SK-N-SH treated with all-trans-retinoic acid at 6 μM for 48 hours (cell line): ENCODE data around the gene GTF3A.

Source experiments
- ATAC-seq: fragments of 200-7000 bp; cut with Tn5 transposase; 3 replicates; pipeline ENCODE4 v1.9.1; 2020; ENCODE audit warnings: mild to moderate bottlenecking, moderate library complexity
- ARNTL ChIP-seq: fragments of 450-650 bp; formaldehyde crosslinking; IDR thresholded peaks from 2 replicates; pipeline ENCODE4 v1.5.0; 2020; ENCODE audit warnings: low read depth, mild to moderate bottlenecking, moderate library complexity, borderline replicate concordance
- BACH2 ChIP-seq: fragments of 250-450 bp; sonication (Bioruptor Pico); IDR thresholded peaks from 2 replicates; pipeline ENCODE4 v1.9.0; 2021; ENCODE audit warnings: mild to moderate bottlenecking, borderline replicate concordance
- CSDC2 ChIP-seq: fragments of 250-450 bp; sonication (Bioruptor Pico); IDR thresholded peaks from 2 replicates; pipeline ENCODE4 v1.5.0; 2020; ENCODE audit warnings: mild to moderate bottlenecking, moderate library complexity
- CSRNP3 ChIP-seq: fragments of 250-450 bp; sonication (Bioruptor Pico); IDR thresholded peaks from 2 replicates; pipeline ENCODE4 v1.5.1; 2021; ENCODE audit warnings: mild to moderate bottlenecking, moderate library complexity
- ISL1 ChIP-seq: fragments of 250-450 bp; sonication (Bioruptor Pico); IDR thresholded peaks from 2 replicates; pipeline ENCODE4 v2.1.2; 2022; ENCODE audit warnings: mild to moderate bottlenecking, moderate library complexity
- OSR1 ChIP-seq: fragments of 250-450 bp; sonication (Bioruptor Pico); IDR thresholded peaks from 2 replicates; pipeline ENCODE4 v1.8.0; 2022; ENCODE audit warnings: moderate library complexity, mild to moderate bottlenecking, inconsistent platforms
- POU6F1 ChIP-seq: fragments of 250-450 bp; sonication (Bioruptor Pico); IDR thresholded peaks from 2 replicates; pipeline ENCODE4 v1.8.0; 2021; ENCODE audit warnings: low read depth, mild to moderate bottlenecking, moderate library complexity, borderline replicate concordance
- PPARA ChIP-seq: fragments of 250-450 bp; sonication (Bioruptor Pico); IDR thresholded peaks from 2 replicates; pipeline ENCODE4 v1.5.0; 2020; ENCODE audit warnings: mild to moderate bottlenecking, borderline replicate concordance
- RARB ChIP-seq: fragments of 250-450 bp; sonication (Bioruptor Pico); IDR thresholded peaks from 2 replicates; pipeline ENCODE4 v1.8.0; 2021; ENCODE audit warnings: mild to moderate bottlenecking, moderate library complexity
- SNAI2 ChIP-seq: fragments of 250-450 bp; sonication (Bioruptor Pico); IDR thresholded peaks from 2 replicates; pipeline ENCODE4 v1.5.0; 2020; ENCODE audit warnings: mild to moderate bottlenecking, moderate library complexity
- TCF4 ChIP-seq: fragments of 250-450 bp; sonication (Bioruptor Pico); IDR thresholded peaks from 2 replicates; pipeline ENCODE4 v1.8.0; 2021; ENCODE audit warnings: mild to moderate bottlenecking, moderate library complexity, borderline replicate concordance
- TSHZ2 ChIP-seq: fragments of 250-450 bp; sonication (Bioruptor Pico); IDR thresholded peaks from 2 replicates; pipeline ENCODE4 v1.5.0; 2020; ENCODE audit warnings: mild to moderate bottlenecking, moderate library complexity
- ZC3H10 ChIP-seq: fragments of 250-450 bp; sonication (Bioruptor Pico); IDR thresholded peaks from 2 replicates; pipeline ENCODE4 v1.5.1; 2021; ENCODE audit warnings: mild to moderate bottlenecking, moderate library complexity
- ZFP3 ChIP-seq: fragments of 250-450 bp; sonication (Bioruptor Pico); IDR thresholded peaks from 2 replicates; pipeline ENCODE4 v1.5.0; 2020; ENCODE audit warnings: mild to moderate bottlenecking, moderate library complexity
- ZFP30 ChIP-seq: fragments of 450-650 bp; formaldehyde crosslinking; IDR thresholded peaks from 2 replicates; pipeline ENCODE4 v1.5.0; 2022; ENCODE audit warnings: mild to moderate bottlenecking, moderate library complexity
- ZNF565 ChIP-seq: fragments of 450-650 bp; formaldehyde crosslinking; conservative IDR thresholded peaks from 2 replicates; pipeline ENCODE4 v1.5.0; 2020; ENCODE audit warnings: low read depth, mild to moderate bottlenecking, moderate library complexity
- ZNF70 ChIP-seq: fragments of 450-650 bp; formaldehyde crosslinking; IDR thresholded peaks from 2 replicates; pipeline ENCODE4 v1.5.0; 2020; ENCODE audit warnings: mild to moderate bottlenecking, moderate library complexity
- ZNF8 ChIP-seq: fragments of 450-650 bp; formaldehyde crosslinking; IDR thresholded peaks from 2 replicates; pipeline ENCODE4 v1.5.0; 2020; ENCODE audit warnings: mild to moderate bottlenecking, moderate library complexity
- TF ChIP-seq, protein P1 (sequence below): fragments of 250-450 bp; sonication (Bioruptor Pico); IDR thresholded peaks from 2 replicates; pipeline ENCODE4 v1.8.0; 2020; ENCODE audit warnings: mild to moderate bottlenecking, moderate library complexity, borderline replicate concordance
- TF ChIP-seq, protein P2 (sequence below): fragments of 250-450 bp; sonication (Bioruptor Pico); IDR thresholded peaks from 2 replicates; pipeline ENCODE4 v1.5.1; 2020; ENCODE audit warnings: low read depth, mild to moderate bottlenecking, moderate library complexity

Gene GTF3A

GRCh38 chr13:27383104-27383921 is 41.1 kb upstream of the GTF3A start:
- ATAC-seq: no peak
- no peak for TF ChIP-seq ZFP30 (CRISPR knock-in tag)
- TF ChIP-seq PPARA (CRISPR knock-in tag): no peak
- no peak for TF ChIP-seq BACH2
- no peak for TF ChIP-seq ARNTL (CRISPR knock-in tag)
- TF ChIP-seq RARB (CRISPR knock-in tag): no peak
- TF ChIP-seq ZNF70: no peak
- no peak for TF ChIP-seq POU6F1 (CRISPR knock-in tag)
- no peak for TF ChIP-seq ZFP3 (CRISPR knock-in tag)
- TF ChIP-seq CSDC2 (CRISPR knock-in tag): no peak
- no peak for TF ChIP-seq ZNF8 (CRISPR knock-in tag)
- no peak for TF ChIP-seq ZNF565 (CRISPR knock-in tag)

DNA sequence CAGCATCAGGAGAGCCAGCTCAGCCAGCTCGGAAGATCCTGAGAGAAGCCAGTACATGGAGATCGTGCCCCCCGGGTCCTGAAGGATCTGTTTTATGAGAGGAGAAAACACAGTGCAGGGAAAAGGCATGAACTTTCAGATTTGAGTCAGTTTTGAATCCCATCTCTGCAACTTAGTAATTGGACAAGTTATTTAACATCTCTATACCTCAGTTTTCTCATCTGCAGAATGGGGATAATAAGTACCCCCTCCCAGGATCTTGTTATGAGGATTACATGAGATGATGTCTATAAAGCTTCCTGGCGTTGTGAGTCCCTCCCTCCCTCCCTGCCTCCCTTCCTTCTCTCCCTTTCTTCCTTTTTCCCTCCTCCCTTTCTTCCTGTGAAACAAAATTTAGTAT is 40.1 kb upstream of the GTF3A start:
- ATAC-seq: no peak
- no peak for TF ChIP-seq ZC3H10 (CRISPR knock-in tag)

GRCh38 chr13:27388241-27388640 is 36.2 kb upstream of the GTF3A start:
- TF ChIP-seq, protein P1, sequence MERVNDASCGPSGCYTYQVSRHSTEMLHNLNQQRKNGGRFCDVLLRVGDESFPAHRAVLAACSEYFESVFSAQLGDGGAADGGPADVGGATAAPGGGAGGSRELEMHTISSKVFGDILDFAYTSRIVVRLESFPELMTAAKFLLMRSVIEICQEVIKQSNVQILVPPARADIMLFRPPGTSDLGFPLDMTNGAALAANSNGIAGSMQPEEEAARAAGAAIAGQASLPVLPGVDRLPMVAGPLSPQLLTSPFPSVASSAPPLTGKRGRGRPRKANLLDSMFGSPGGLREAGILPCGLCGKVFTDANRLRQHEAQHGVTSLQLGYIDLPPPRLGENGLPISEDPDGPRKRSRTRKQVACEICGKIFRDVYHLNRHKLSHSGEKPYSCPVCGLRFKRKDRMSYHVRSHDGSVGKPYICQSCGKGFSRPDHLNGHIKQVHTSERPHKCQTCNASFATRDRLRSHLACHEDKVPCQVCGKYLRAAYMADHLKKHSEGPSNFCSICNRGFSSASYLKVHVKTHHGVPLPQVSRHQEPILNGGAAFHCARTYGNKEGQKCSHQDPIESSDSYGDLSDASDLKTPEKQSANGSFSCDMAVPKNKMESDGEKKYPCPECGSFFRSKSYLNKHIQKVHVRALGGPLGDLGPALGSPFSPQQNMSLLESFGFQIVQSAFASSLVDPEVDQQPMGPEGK (CRISPR knock-in tag): no peak
- TF ChIP-seq ZC3H10 (CRISPR knock-in tag) (no peak), SNAI2 (no peak), ARNTL (CRISPR knock-in tag) (no peak), BACH2 (no peak), POU6F1 (CRISPR knock-in tag) (no peak), TCF4 (no peak), CSRNP3 (CRISPR knock-in tag) (no peak), ZFP3 (CRISPR knock-in tag) (no peak), TSHZ2 (CRISPR knock-in tag) (no peak), CSDC2 (CRISPR knock-in tag) (no peak), ZNF565 (CRISPR knock-in tag) (no peak), OSR1 (CRISPR knock-in tag) (no peak), ISL1 (CRISPR knock-in tag) (no peak), ZNF70 (no peak), ZNF8 (CRISPR knock-in tag) (no peak)
- TF ChIP-seq, protein P2, sequence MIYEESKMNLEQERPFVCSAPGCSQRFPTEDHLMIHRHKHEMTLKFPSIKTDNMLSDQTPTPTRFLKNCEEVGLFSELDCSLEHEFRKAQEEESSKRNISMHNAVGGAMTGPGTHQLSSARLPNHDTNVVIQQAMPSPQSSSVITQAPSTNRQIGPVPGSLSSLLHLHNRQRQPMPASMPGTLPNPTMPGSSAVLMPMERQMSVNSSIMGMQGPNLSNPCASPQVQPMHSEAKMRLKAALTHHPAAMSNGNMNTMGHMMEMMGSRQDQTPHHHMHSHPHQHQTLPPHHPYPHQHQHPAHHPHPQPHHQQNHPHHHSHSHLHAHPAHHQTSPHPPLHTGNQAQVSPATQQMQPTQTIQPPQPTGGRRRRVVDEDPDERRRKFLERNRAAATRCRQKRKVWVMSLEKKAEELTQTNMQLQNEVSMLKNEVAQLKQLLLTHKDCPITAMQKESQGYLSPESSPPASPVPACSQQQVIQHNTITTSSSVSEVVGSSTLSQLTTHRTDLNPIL (CRISPR knock-in tag): no peak
- no peak for ATAC-seq
